ENCODE measurements around the gene MIAT. TPM values are rescaled to one million over a fixed set of nuclear protein-coding genes. Genes with fewer than 3 reads are reported as not detected.

MIAT gene
- total RNA-seq, 1 donor from 2014 or later = 11.9 TPM

DNA sequence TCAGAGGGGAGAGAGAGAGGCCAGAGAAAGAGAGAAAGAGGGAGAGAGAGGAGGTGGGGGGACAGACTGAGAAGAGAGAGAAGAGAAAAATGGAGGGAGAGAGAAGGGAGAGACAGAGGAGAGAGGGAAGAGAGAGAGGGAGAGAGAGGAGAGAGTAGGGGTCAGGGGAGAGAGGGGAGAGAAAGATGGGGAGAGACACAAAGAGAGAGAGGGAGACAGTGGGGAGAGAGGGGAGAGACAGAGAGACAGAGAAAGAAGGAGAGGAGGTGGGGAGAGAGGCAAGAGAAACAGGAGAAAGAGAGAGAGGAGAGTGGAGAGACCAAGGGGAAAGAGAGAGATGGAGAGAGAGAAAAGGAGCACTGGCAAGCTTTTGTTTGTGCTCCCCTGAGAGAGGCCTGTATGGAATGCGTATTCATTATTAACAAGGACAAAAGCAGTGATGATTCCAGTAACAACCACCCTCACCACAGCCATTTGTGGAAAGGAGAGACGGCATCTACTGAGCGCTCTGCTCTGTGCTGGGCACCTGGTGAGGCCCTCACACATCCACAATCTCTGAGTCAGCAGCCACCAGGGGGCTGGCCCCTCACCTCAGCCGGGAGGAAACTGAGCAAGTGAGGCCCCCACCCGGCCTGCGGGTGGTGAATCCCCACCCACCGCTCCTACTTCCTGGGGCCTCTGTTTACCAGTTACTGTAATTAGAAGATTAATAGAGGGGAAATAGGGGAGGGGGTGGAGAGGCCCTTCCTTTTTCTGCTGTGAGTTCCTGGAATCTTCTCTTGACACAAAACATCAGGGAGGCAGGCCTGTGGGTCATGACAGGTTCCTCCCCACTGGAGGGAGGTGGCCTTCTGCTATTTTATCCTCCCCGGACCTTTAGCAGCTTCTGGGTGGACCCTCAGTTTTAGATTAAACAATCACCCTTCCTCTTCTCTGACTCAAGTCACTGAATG is 14.6 kb upstream of the MIAT start:
- Mint-ChIP-seq H3K27me3 (ENCODE audit: low read depth) (no peaks in the 10 kb centered on the region), H3K9me3 (no peaks in the 10 kb centered on the region), H3K4me3 (ENCODE audit: low read depth) (peak overlapping the region; percentile 54), H3K36me3 (ENCODE audit: low read depth) (no peaks in the 10 kb centered on the region), H3K27ac (peak overlapping the region; percentile 89), H3K4me1 (ENCODE audit: low read depth) (peaks cover 54% of the 10 kb centered on the region)
- intact Hi-C loops (cut with micrococcal nuclease) = loop anchor here (1.0 kb wide), 1 partner anchor 30 kb away; no protein-coding TSS in a partner anchor
- DNase-seq (ENCODE audit: low spot score) = peak; percentile 60

DNA sequence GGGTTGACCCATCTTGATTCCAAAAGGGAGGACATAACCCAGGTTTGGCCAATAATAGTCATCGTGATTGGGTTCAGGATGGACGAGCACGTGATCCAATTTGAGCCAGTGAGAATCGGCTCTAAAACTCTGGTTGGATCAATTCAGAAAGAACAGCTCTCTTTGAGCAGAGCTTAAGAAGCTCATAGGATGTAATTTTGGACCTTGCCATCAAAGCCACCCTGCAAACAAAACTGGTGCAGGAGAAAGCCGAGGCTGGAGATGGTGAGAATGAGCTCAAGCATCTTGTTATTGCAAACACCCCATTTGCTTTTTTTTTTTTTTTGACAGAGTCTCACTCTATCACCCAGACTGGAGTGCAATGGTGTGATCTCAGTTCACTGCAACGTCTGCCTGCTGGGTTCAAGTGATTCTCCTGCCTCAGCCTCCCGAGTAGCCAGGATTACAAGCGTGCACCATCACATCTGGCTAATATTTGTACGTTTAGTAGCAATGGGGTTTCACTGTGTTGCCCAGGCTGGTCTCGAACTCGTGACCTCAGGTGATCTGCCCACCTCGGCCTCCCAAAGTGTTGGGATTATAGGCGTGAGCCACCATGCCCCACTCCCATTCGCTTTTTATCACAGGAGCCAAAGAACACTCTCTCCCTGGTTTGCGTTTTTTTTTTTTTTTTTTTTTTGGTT is 13.8 kb upstream of the MIAT start:
- Mint-ChIP-seq H3K4me1 (ENCODE audit: low read depth) (peaks cover 62% of the 10 kb centered on the region), H3K36me3 (ENCODE audit: low read depth) (no peaks in the 10 kb centered on the region), H3K9me3 (no peaks in the 10 kb centered on the region), H3K27me3 (ENCODE audit: low read depth) (no peaks in the 10 kb centered on the region), H3K4me3 (ENCODE audit: low read depth) (peak overlapping the region; percentile 34), H3K27ac (peak overlapping the region; percentile 89)
- intact Hi-C loops (cut with micrococcal nuclease) = loop anchor here (1.0 kb wide), 1 partner anchor 29 kb away; no protein-coding TSS in a partner anchor
- no peak for DNase-seq (ENCODE audit: low spot score)

DNA sequence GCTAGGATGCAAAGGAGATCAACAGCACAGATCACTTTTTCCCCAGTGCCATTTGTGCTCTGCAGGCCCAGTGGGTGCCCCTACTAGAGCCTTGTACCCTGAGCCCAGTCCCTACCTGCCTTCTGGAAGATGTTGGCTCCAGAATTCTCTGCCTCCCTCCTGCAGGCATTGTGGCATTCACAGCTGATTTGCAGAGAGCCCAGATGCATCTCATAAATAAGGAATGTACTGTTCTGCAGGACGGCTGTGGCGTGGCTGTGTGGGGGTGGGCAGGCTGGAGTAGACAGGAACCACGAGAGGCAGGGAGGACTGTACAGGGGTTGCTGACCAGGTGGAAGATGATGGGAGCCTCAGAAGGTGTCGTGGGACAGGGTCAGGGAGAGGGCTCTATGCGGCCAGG is 11.2 kb upstream of the MIAT start:
- Mint-ChIP-seq H3K27ac (no peak overlapping the region), H3K4me3 (ENCODE audit: low read depth) (no peak overlapping the region), H3K9me3 (no peaks in the 10 kb centered on the region), H3K4me1 (ENCODE audit: low read depth) (peaks cover 72% of the 10 kb centered on the region), H3K27me3 (ENCODE audit: low read depth) (peaks cover 1% of the 10 kb centered on the region), H3K36me3 (ENCODE audit: low read depth) (no peaks in the 10 kb centered on the region)
- intact Hi-C loops (cut with micrococcal nuclease) = no loop called here
- no peak for DNase-seq (ENCODE audit: low spot score)

DNA sequence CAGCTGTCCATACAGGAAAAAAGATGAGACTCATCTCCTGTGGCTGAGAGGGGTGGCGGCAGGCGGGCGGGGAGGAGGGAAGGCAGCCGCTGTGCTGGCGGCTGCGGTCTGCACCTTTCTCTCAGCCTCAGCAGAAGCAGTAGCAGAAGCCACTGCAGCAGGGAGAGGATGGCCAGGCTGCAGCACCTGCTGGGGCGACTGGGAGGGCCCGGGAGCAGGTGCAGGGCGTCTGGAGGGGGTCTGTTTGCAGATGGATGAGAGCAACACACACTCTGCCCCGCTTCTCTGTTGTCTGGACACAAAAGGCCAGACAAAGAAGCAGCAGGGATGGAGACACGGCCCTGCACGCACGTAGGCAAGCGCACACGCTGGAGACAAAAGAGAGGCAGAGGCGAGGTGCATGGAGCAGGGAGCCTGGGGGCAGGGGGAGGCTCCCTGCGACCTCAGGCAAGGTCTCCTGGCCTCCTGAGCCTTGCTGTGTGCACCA is 9.3 kb upstream of the MIAT start:
- intact Hi-C loops (cut with micrococcal nuclease) = no loop called here
- Mint-ChIP-seq H3K27ac (no peak overlapping the region), H3K36me3 (ENCODE audit: low read depth) (no peaks in the 10 kb centered on the region), H3K4me3 (ENCODE audit: low read depth) (no peak overlapping the region), H3K27me3 (ENCODE audit: low read depth) (peaks cover 3% of the 10 kb centered on the region), H3K4me1 (ENCODE audit: low read depth) (peaks cover 58% of the 10 kb centered on the region), H3K9me3 (no peaks in the 10 kb centered on the region)
- peak; percentile 36 for DNase-seq (ENCODE audit: low spot score)

- H3K4me3 Mint-ChIP-seq (ENCODE audit: low read depth) = no peak overlapping the region
These were observed 8.6 kb upstream of the MIAT start for GRCh38 chr22:26648528-26649388.

DNA sequence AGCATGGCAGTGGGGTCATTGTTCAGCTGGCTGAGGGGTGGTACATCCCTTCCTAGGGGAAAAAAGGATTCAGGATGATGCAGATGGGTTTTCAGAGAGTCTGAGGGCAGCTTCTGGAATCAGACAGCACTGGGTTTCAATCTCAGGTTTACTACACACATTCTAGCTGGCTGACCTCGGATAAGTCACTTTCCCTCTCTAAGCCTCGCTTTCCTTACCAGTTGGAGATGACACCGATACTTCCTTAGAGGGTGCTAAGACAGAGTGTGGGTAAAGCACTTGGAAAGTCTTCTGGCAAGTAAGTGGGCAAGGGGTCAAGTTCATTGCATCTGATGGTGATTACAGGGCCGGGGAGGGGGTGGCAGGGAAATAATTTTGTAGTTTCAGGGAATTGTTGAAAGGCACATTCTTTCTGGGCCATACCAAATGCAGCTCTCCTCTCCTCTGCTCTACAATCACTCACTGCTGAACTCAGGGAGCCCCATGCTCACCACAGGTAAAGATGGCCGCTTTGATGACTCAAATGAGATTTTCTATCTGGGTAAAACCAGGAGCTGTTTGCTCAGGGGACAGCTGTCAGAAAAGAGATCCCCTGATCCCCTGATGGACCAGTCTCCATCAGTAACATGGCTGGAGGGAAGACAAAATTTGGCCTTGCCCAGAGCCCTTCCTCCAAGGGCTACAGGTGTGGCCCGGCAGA is 6.5 kb upstream of the MIAT start:
- no peaks in the 10 kb centered on the region for H3K36me3 Mint-ChIP-seq (ENCODE audit: low read depth)
- H3K27ac Mint-ChIP-seq = peak overlapping the region; percentile 10
- no peaks in the 10 kb centered on the region for H3K9me3 Mint-ChIP-seq
- H3K27me3 Mint-ChIP-seq (ENCODE audit: low read depth) = peaks cover 24% of the 10 kb centered on the region
- H3K4me1 Mint-ChIP-seq (ENCODE audit: low read depth) = peaks cover 38% of the 10 kb centered on the region
- DNase-seq (ENCODE audit: low spot score) = no peak
- intact Hi-C loops (cut with micrococcal nuclease) = no loop called here
- H3K4me3 Mint-ChIP-seq (ENCODE audit: low read depth) = no peak overlapping the region

More at GRCh38 chr22:26648528-26649388, 8.6 kb upstream of the MIAT start:
- Mint-ChIP-seq H3K27ac (no peak overlapping the region), H3K36me3 (ENCODE audit: low read depth) (no peaks in the 10 kb centered on the region), H3K27me3 (ENCODE audit: low read depth) (peaks cover 9% of the 10 kb centered on the region), H3K4me1 (ENCODE audit: low read depth) (peaks cover 52% of the 10 kb centered on the region), H3K9me3 (no peaks in the 10 kb centered on the region)
- intact Hi-C loops (cut with micrococcal nuclease) = no loop called here
- no peak for DNase-seq (ENCODE audit: low spot score)

GRCh38 chr22:26651815-26652214 is 5.6 kb upstream of the MIAT start:
- Mint-ChIP-seq H3K4me1 (ENCODE audit: low read depth) (peaks cover 30% of the 10 kb centered on the region), H3K27ac (no peak overlapping the region), H3K9me3 (no peaks in the 10 kb centered on the region), H3K4me3 (ENCODE audit: low read depth) (no peak overlapping the region), H3K27me3 (ENCODE audit: low read depth) (peaks cover 24% of the 10 kb centered on the region), H3K36me3 (ENCODE audit: low read depth) (no peaks in the 10 kb centered on the region)
- no peak for DNase-seq (ENCODE audit: low spot score)
- intact Hi-C loops (cut with micrococcal nuclease) = no loop called here

DNA sequence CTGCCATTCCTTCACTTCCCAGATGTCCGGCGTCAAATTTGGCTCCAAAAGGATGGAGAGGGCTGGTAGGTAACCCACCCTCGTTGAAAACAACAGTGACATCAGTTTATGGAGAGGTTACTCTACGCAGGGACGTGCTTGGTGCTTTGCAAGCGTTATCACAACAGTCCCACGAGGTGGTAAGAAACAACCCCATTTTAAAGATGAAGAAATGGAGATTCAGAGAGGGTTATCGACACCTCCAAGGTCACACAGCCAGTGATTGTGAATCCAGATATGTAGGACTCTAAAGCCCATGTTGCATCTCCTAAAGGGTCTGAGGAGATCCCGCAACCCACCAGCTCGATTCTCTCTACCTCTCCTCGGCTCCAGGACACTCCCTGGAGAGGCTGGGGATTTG is 773 bp downstream of the MIAT start:
- DNase-seq (ENCODE audit: low spot score) = no peak
- intact Hi-C loops (cut with micrococcal nuclease) = loop anchor here (1.0 kb wide), 1 partner anchor 14 kb away; no protein-coding TSS in a partner anchor
- no peaks in the 10 kb centered on the region for H3K9me3 Mint-ChIP-seq
- peak overlapping the region; percentile 82 for H3K27ac Mint-ChIP-seq
- H3K36me3 Mint-ChIP-seq (ENCODE audit: low read depth) = no peaks in the 10 kb centered on the region
- peak overlapping the region; percentile 84 for H3K4me3 Mint-ChIP-seq (ENCODE audit: low read depth)
- peaks cover 20% of the 10 kb centered on the region for H3K27me3 Mint-ChIP-seq (ENCODE audit: low read depth)
- peaks cover 26% of the 10 kb centered on the region for H3K4me1 Mint-ChIP-seq (ENCODE audit: low read depth)

GRCh38 chr22:26658671-26659478 is 1.5 kb downstream of the MIAT start:
- peaks cover 13% of the 10 kb centered on the region for H3K27me3 Mint-ChIP-seq (ENCODE audit: low read depth)
- H3K9me3 Mint-ChIP-seq = no peaks in the 10 kb centered on the region
- peak; percentile 69 for DNase-seq (ENCODE audit: low spot score)
- H3K27ac Mint-ChIP-seq = peak overlapping the region; percentile 84
- no peaks in the 10 kb centered on the region for H3K36me3 Mint-ChIP-seq (ENCODE audit: low read depth)
- H3K4me3 Mint-ChIP-seq (ENCODE audit: low read depth) = peak overlapping the region; percentile 84
- peaks cover 26% of the 10 kb centered on the region for H3K4me1 Mint-ChIP-seq (ENCODE audit: low read depth)
- intact Hi-C loops (cut with micrococcal nuclease) = loop anchor here (1.0 kb wide), 1 partner anchor 13 kb away; no protein-coding TSS in a partner anchor

DNA sequence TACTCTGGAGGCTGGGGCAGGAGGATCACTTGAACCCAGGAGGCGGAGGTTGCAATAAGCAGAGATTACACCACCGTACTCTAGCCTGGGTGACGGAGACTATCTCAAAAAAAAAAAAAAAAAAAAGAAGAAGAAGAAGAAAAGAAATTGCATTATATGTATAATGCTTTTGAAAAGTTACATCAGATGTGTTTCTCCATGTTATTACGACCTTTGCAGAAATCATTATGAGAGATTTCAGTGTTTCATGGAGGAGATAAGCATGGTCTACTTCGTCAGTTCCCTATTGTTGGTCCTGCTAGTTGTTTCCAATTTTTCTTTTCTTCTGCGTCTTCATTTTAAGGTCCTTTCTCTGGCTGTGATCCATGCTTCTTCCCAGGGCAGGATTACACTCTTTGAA is 3.0 kb downstream of the MIAT start:
- H3K27ac Mint-ChIP-seq = no peak overlapping the region
- DNase-seq (ENCODE audit: low spot score) = no peak
- H3K36me3 Mint-ChIP-seq (ENCODE audit: low read depth) = peaks cover 6% of the 10 kb centered on the region
- peaks cover 3% of the 10 kb centered on the region for H3K27me3 Mint-ChIP-seq (ENCODE audit: low read depth)
- H3K4me1 Mint-ChIP-seq (ENCODE audit: low read depth) = peaks cover 38% of the 10 kb centered on the region
- no peaks in the 10 kb centered on the region for H3K9me3 Mint-ChIP-seq
- intact Hi-C loops (cut with micrococcal nuclease) = no loop called here
- no peak overlapping the region for H3K4me3 Mint-ChIP-seq (ENCODE audit: low read depth)

GRCh38 chr22:26660961-26661578 is 3.7 kb downstream of the MIAT start:
- no peak overlapping the region for H3K4me3 Mint-ChIP-seq (ENCODE audit: low read depth)
- no peak for DNase-seq (ENCODE audit: low spot score)
- no peak overlapping the region for H3K27ac Mint-ChIP-seq
- H3K27me3 Mint-ChIP-seq (ENCODE audit: low read depth) = no peaks in the 10 kb centered on the region
- H3K9me3 Mint-ChIP-seq = no peaks in the 10 kb centered on the region
- peaks cover 45% of the 10 kb centered on the region for H3K4me1 Mint-ChIP-seq (ENCODE audit: low read depth)
- peaks cover 6% of the 10 kb centered on the region for H3K36me3 Mint-ChIP-seq (ENCODE audit: low read depth)
- intact Hi-C loops (cut with micrococcal nuclease) = no loop called here
